ENCODE data around the gene CWC22.

Gene CWC22

DNA sequence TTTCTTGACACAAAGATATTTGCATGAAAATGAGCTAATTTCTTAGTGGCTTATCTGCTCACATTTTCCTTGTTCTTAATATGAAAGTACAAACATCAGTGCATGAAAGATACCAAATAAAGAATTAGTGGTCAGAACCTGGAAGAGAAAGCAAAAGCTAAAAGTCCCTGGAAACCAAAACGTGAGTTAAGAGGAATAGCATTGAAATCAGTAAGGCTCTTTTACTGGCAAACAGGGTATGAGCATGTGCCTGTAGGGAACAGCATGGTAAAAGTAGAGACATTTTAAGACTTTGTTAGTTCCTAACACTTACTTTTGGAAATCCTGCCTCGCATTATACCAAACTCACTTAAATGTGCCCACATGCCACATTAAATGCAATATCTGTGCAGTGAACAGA lies 31.9 kb upstream of the CWC22 start:
- Histone ChIP-seq H2BK15ac (ENCODE audit: low read depth, poor library complexity, severe bottlenecking) (no peak overlapping the region), H2BK12ac (ENCODE audit: low read length in 2 of 2) (no peak overlapping the region), H3K36me3 (ENCODE audit: control insufficient read depth in 1 of 2, insufficient read depth in 2 of 2, low read depth in 1 of 2, low read length in 2 of 2) (no peaks in the 10 kb centered on the region), H3K9me3 (ENCODE audit: control insufficient read depth, low read length) (no peaks in the 10 kb centered on the region), H4K91ac (ENCODE audit: low read length) (no peak overlapping the region), H2BK120ac (ENCODE audit: low read depth, low read length) (no peak overlapping the region), H2BK5ac (ENCODE audit: low read depth, low read length, poor library complexity, severe bottlenecking) (no peak overlapping the region), H3K9ac (ENCODE audit: low read length) (peak overlapping the region; percentile 50), H2AFZ (ENCODE audit: low read depth, low read length) (no peak overlapping the region), H2AK5ac (ENCODE audit: low read length, severe bottlenecking) (no peak overlapping the region), H3K18ac (ENCODE audit: low read depth in 1 of 2, low read length in 2 of 2) (no peak overlapping the region), H3K4me3 (ENCODE audit: insufficient read depth in 1 of 2, low read depth in 1 of 2, low read length in 2 of 2) (peak overlapping the region in 1 of 2 experiments; percentile 55), H3K4me1 (ENCODE audit: control insufficient read depth, insufficient read depth, low read depth, low read length) (peaks cover 2% of the 10 kb centered on the region), H3K79me1 (replicated peaks; ENCODE audit: low read length, poor library complexity, severe bottlenecking) (no peaks in the 10 kb centered on the region), H3K27ac (ENCODE audit: low read length, poor library complexity, severe bottlenecking) (no peak overlapping the region), H4K8ac (ENCODE audit: low read length) (no peak overlapping the region), H3K27me3 (ENCODE audit: control insufficient read depth in 1 of 2, insufficient read depth in 1 of 2, low read length in 2 of 2) (peaks cover 0 to 4% of the 10 kb centered on the region in 2 experiments), H3K4me2 (ENCODE audit: low read length, poor library complexity, severe bottlenecking) (no peak overlapping the region), H3K14ac (ENCODE audit: low read length in 2 of 2) (no peak overlapping the region), H3K23ac (ENCODE audit: low read length in 2 of 2) (no peak overlapping the region), H3K4ac (ENCODE audit: low read depth in 1 of 2, low read length in 2 of 2) (no peak overlapping the region)
- 50% methylated on average over 1 of the region's 2 CpGs for WGBS
- no peak for DNase-seq

- Histone ChIP-seq H2AFZ (ENCODE audit: low read depth, low read length) (no peak overlapping the region), H3K9ac (ENCODE audit: low read length) (no peak overlapping the region), H3K18ac (ENCODE audit: low read depth in 1 of 2, low read length in 2 of 2) (no peak overlapping the region), H2BK12ac (ENCODE audit: low read length in 2 of 2) (no peak overlapping the region), H2AK5ac (ENCODE audit: low read length, severe bottlenecking) (no peak overlapping the region), H3K4me2 (ENCODE audit: low read length, poor library complexity, severe bottlenecking) (no peak overlapping the region), H3K27ac (ENCODE audit: low read length, poor library complexity, severe bottlenecking) (no peak overlapping the region), H3K4me3 (ENCODE audit: insufficient read depth in 1 of 2, low read depth in 1 of 2, low read length in 2 of 2) (no peak overlapping the region), H3K9me3 (ENCODE audit: control insufficient read depth, low read length) (no peaks in the 10 kb centered on the region), H3K4ac (ENCODE audit: low read depth in 1 of 2, low read length in 2 of 2) (no peak overlapping the region), H3K23ac (ENCODE audit: low read length in 2 of 2) (no peak overlapping the region), H4K8ac (ENCODE audit: low read length) (no peak overlapping the region), H3K27me3 (ENCODE audit: control insufficient read depth in 1 of 2, insufficient read depth in 1 of 2, low read length in 2 of 2) (no peaks in the 10 kb centered on the region), H3K79me1 (replicated peaks; ENCODE audit: low read length, poor library complexity, severe bottlenecking) (no peaks in the 10 kb centered on the region), H2BK5ac (ENCODE audit: low read depth, low read length, poor library complexity, severe bottlenecking) (no peak overlapping the region), H4K91ac (ENCODE audit: low read length) (no peak overlapping the region), H3K36me3 (ENCODE audit: control insufficient read depth in 1 of 2, insufficient read depth in 2 of 2, low read depth in 1 of 2, low read length in 2 of 2) (no peaks in the 10 kb centered on the region), H2BK15ac (ENCODE audit: low read depth, poor library complexity, severe bottlenecking) (no peak overlapping the region), H3K4me1 (ENCODE audit: control insufficient read depth, insufficient read depth, low read depth, low read length) (peaks cover 5% of the 10 kb centered on the region), H3K14ac (ENCODE audit: low read length in 2 of 2) (no peak overlapping the region), H2BK120ac (ENCODE audit: low read depth, low read length) (no peak overlapping the region)
- WGBS, result 84% methylated on average over 4 of the region's 5 CpGs
- no peak for DNase-seq
Observed at GRCh38 chr2:180033993-180034894, 27.1 kb upstream of the CWC22 start.

- 60% methylated on average over 1 of the region's 1 CpG for WGBS
- no peak overlapping the region for H4K8ac ChIP-seq (ENCODE audit: low read length)
- no peak overlapping the region for H3K9ac ChIP-seq (ENCODE audit: low read length)
Observed at GRCh38 chr2:180029575-180029974, 22.5 kb upstream of the CWC22 start.

GRCh38 chr2:180021850-180022249 lies 14.8 kb upstream of the CWC22 start:
- no peak for DNase-seq
- Histone ChIP-seq H3K9ac (ENCODE audit: low read length) (no peak overlapping the region), H3K4me1 (ENCODE audit: control insufficient read depth, insufficient read depth, low read depth, low read length) (no peaks in the 10 kb centered on the region), H2AFZ (ENCODE audit: low read depth, low read length) (no peak overlapping the region), H4K8ac (ENCODE audit: low read length) (no peak overlapping the region), H3K9me3 (ENCODE audit: control insufficient read depth, low read length) (no peaks in the 10 kb centered on the region), H3K27me3 (ENCODE audit: control insufficient read depth in 1 of 2, insufficient read depth in 1 of 2, low read length in 2 of 2) (no peaks in the 10 kb centered on the region), H2BK120ac (ENCODE audit: low read depth, low read length) (no peak overlapping the region), H2BK15ac (ENCODE audit: low read depth, poor library complexity, severe bottlenecking) (no peak overlapping the region), H3K79me1 (replicated peaks; ENCODE audit: low read length, poor library complexity, severe bottlenecking) (no peaks in the 10 kb centered on the region), H3K23ac (ENCODE audit: low read length in 2 of 2) (no peak overlapping the region), H4K91ac (ENCODE audit: low read length) (no peak overlapping the region), H3K14ac (ENCODE audit: low read length in 2 of 2) (no peak overlapping the region), H3K18ac (ENCODE audit: low read depth in 1 of 2, low read length in 2 of 2) (no peak overlapping the region), H3K4me2 (ENCODE audit: low read length, poor library complexity, severe bottlenecking) (no peak overlapping the region), H3K4me3 (ENCODE audit: insufficient read depth in 1 of 2, low read depth in 1 of 2, low read length in 2 of 2) (no peak overlapping the region), H3K27ac (ENCODE audit: low read length, poor library complexity, severe bottlenecking) (no peak overlapping the region), H3K36me3 (ENCODE audit: control insufficient read depth in 1 of 2, insufficient read depth in 2 of 2, low read depth in 1 of 2, low read length in 2 of 2) (no peaks in the 10 kb centered on the region), H3K4ac (ENCODE audit: low read depth in 1 of 2, low read length in 2 of 2) (no peak overlapping the region), H2BK5ac (ENCODE audit: low read depth, low read length, poor library complexity, severe bottlenecking) (no peak overlapping the region), H2BK12ac (ENCODE audit: low read length in 2 of 2) (no peak overlapping the region), H2AK5ac (ENCODE audit: low read length, severe bottlenecking) (no peak overlapping the region)
- 94% methylated on average over 17 of the region's 23 CpGs for WGBS

More at GRCh38 chr2:180029575-180029974, 22.5 kb upstream of the CWC22 start:
- DNase-seq, result no peak
- Histone ChIP-seq H3K27me3 (ENCODE audit: control insufficient read depth in 1 of 2, insufficient read depth in 1 of 2, low read length in 2 of 2) (no peaks in the 10 kb centered on the region), H4K91ac (ENCODE audit: low read length) (no peak overlapping the region), H3K9me3 (ENCODE audit: control insufficient read depth, low read length) (peaks cover 4% of the 10 kb centered on the region), H2AFZ (ENCODE audit: low read depth, low read length) (no peak overlapping the region), H3K4me3 (ENCODE audit: insufficient read depth in 1 of 2, low read depth in 1 of 2, low read length in 2 of 2) (no peak overlapping the region), H2BK12ac (ENCODE audit: low read length in 2 of 2) (no peak overlapping the region), H3K4me1 (ENCODE audit: control insufficient read depth, insufficient read depth, low read depth, low read length) (peaks cover 5% of the 10 kb centered on the region), H2BK5ac (ENCODE audit: low read depth, low read length, poor library complexity, severe bottlenecking) (no peak overlapping the region), H3K23ac (ENCODE audit: low read length in 2 of 2) (no peak overlapping the region), H3K4me2 (ENCODE audit: low read length, poor library complexity, severe bottlenecking) (no peak overlapping the region), H3K27ac (ENCODE audit: low read length, poor library complexity, severe bottlenecking) (no peak overlapping the region), H3K4ac (ENCODE audit: low read depth in 1 of 2, low read length in 2 of 2) (no peak overlapping the region), H2AK5ac (ENCODE audit: low read length, severe bottlenecking) (no peak overlapping the region), H3K36me3 (ENCODE audit: control insufficient read depth in 1 of 2, insufficient read depth in 2 of 2, low read depth in 1 of 2, low read length in 2 of 2) (no peaks in the 10 kb centered on the region), H2BK120ac (ENCODE audit: low read depth, low read length) (no peak overlapping the region), H3K14ac (ENCODE audit: low read length in 2 of 2) (no peak overlapping the region), H3K79me1 (replicated peaks; ENCODE audit: low read length, poor library complexity, severe bottlenecking) (no peaks in the 10 kb centered on the region), H3K18ac (ENCODE audit: low read depth in 1 of 2, low read length in 2 of 2) (no peak overlapping the region), H2BK15ac (ENCODE audit: low read depth, poor library complexity, severe bottlenecking) (no peak overlapping the region)

Data from mesenchymal stem cell (in vitro differentiated cells and primary cell).